PC-9 (cell line): ENCODE results near the gene DOP1A. TPM values are rescaled to one million over a fixed set of nuclear protein-coding genes. Genes with fewer than 3 reads are reported as not detected.

Experiments
- BruUV-seq: library from RNA; stranded (reverse); fragments of 400-500 nt; replicated peaks from 2 replicates; lab custom pipeline; 2021; lab: Mats Ljungman, UMichigan
- CTCF ChIA-PET: fragments of 300-600 bp; sonication (Branson Sonifier 250); formaldehyde crosslinking; loops from one replicate; lab custom pipeline; 2022; ENCODE audit warnings: antibody characterized with exemption; lab: Charles Lee
- POLR2A ChIA-PET: fragments of 300-600 bp; sonication (Branson Sonifier 250); formaldehyde crosslinking; loops from one replicate; lab custom pipeline; 2022; ENCODE audit warnings: antibody characterized with exemption; ENCODE audit not compliant: unreplicated experiment; lab: Charles Lee
- DNase-seq, 2 experiments: peaks; one replicate each; pipeline versions ENCODE4 v3.0.0 to v3.0.0-alpha.2; 2015 to 2022; ENCODE audit warnings: mixed read lengths in 1 of 2
- H2AFZ ChIP-seq: fragments of 200-600 bp; sonication (generic); 2 replicates; pipeline ENCODE4 v1.8.1; 2017; ENCODE audit warnings: antibody characterized with exemption
- H3F3A ChIP-seq: fragments of 200-600 bp; sonication (generic); 2 replicates; pipeline ENCODE4 v1.8.1; 2017; ENCODE audit warnings: antibody characterized with exemption, mild to moderate bottlenecking, low read depth; ENCODE audit not compliant: insufficient read depth
- H3K27ac ChIP-seq: fragments of 200-600 bp; sonication (generic); 2 replicates; pipeline ENCODE4 v1.6.1; 2016; ENCODE audit warnings: mixed run types
- H3K27me3 ChIP-seq: fragments of 200-600 bp; sonication (generic); 2 replicates; pipeline ENCODE4 v1.6.1; 2016; ENCODE audit warnings: low read depth, mixed run types; ENCODE audit not compliant: insufficient read depth
- H3K36me3 ChIP-seq: fragments of 200-600 bp; sonication (generic); 2 replicates; pipeline ENCODE4 v1.6.1; 2016; ENCODE audit warnings: low read depth, mixed run types
- H3K4me1 ChIP-seq: fragments of 200-600 bp; sonication (generic); replicated peaks from 2 replicates; pipeline ENCODE4 v1.6.1; 2016; ENCODE audit warnings: mixed run types; ENCODE audit not compliant: insufficient read depth
- H3K4me2 ChIP-seq: fragments of 200-600 bp; sonication (generic); 2 replicates; pipeline ENCODE4 v1.6.1; 2017; ENCODE audit warnings: mixed run types
- H3K4me3 ChIP-seq: fragments of 200-600 bp; sonication (generic); 2 replicates; pipeline ENCODE4 v1.6.1; 2016; ENCODE audit warnings: mixed run types
- H3K79me2 ChIP-seq: fragments of 200-600 bp; sonication (generic); 2 replicates; pipeline ENCODE4 v1.6.1; 2017; ENCODE audit warnings: low read depth, mixed run types
- H3K9me2 ChIP-seq: fragments of 200-600 bp; sonication (generic); 2 replicates; pipeline ENCODE4 v1.8.1; 2017; ENCODE audit warnings: mild to moderate bottlenecking; ENCODE audit not compliant: insufficient read depth
- H3K9me3 ChIP-seq: fragments of 200-600 bp; sonication (generic); 2 replicates; pipeline ENCODE4 v1.8.1; 2016; ENCODE audit warnings: low read depth; ENCODE audit not compliant: insufficient read depth
- H4K20me1 ChIP-seq: fragments of 200-600 bp; sonication (generic); 2 replicates; pipeline ENCODE4 v1.8.1; 2017; ENCODE audit not compliant: insufficient read depth
- EZH2 ChIP-seq: fragments of 200-600 bp; sonication (generic); IDR thresholded peaks from 2 replicates; pipeline ENCODE4 v1.8.0; 2017; ENCODE audit warnings: antibody characterized with exemption, low read depth
- intact Hi-C: fragments of 100-400 bp; cut with micrococcal nuclease; formaldehyde crosslinking; loops from one replicate; pipeline ENCODE4 v1.10.0; 2022; ENCODE audit not compliant: unreplicated experiment
- total RNA-seq: library from RNA; stranded (reverse); gene quantifications from 2 replicates; pipeline ENCODE4 v1.2.3, GENCODE V29; 2021
- TF ChIP-seq, protein P1 (sequence below): fragments of 200-600 bp; sonication (generic); conservative IDR thresholded peaks from 2 replicates; pipeline ENCODE4 v1.6.1; 2017; ENCODE audit warnings: mixed run types, antibody characterized with exemption, mild to moderate bottlenecking, moderate library complexity

DOP1A gene
- total RNA-seq, 1 experiment from 2014 or later, result 3.9 TPM

DNA sequence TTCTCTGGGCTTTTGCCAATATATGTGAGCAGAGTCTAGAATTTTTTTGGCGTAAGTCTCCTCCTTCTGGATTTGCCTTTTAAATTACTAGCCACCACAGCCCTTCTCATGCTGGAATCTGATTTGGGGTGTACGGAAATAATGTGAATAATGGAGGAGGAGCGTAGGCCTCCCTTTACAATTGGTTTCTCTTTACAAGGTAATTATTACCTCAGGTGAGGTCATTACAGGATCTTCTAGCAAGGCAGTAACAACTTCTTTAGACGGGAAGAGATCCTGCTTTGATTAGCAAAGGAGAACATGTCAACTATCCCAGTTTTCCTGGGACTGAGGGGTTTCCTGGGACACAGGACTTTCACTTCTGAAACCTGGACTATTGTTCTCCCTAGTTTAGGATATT lies 134.6 kb downstream of the DOP1A start:
- Histone ChIP-seq H3K4me3 (no peak overlapping the region), H3K9me3 (no peaks in the 10 kb centered on the region), H3K4me1 (no peaks in the 10 kb centered on the region), H2AFZ (no peak overlapping the region), H3K4me2 (no peak overlapping the region), H3K27ac (no peak overlapping the region), H3K27me3 (no peaks in the 10 kb centered on the region), H3K36me3 (no peaks in the 10 kb centered on the region), H3K9me2 (no peaks in the 10 kb centered on the region), H4K20me1 (no peaks in the 10 kb centered on the region), H3K79me2 (no peaks in the 10 kb centered on the region), H3F3A (no peaks in the 10 kb centered on the region)
- no peak for DNase-seq
- no peak for TF ChIP-seq EZH2
- TF ChIP-seq, protein P1, sequence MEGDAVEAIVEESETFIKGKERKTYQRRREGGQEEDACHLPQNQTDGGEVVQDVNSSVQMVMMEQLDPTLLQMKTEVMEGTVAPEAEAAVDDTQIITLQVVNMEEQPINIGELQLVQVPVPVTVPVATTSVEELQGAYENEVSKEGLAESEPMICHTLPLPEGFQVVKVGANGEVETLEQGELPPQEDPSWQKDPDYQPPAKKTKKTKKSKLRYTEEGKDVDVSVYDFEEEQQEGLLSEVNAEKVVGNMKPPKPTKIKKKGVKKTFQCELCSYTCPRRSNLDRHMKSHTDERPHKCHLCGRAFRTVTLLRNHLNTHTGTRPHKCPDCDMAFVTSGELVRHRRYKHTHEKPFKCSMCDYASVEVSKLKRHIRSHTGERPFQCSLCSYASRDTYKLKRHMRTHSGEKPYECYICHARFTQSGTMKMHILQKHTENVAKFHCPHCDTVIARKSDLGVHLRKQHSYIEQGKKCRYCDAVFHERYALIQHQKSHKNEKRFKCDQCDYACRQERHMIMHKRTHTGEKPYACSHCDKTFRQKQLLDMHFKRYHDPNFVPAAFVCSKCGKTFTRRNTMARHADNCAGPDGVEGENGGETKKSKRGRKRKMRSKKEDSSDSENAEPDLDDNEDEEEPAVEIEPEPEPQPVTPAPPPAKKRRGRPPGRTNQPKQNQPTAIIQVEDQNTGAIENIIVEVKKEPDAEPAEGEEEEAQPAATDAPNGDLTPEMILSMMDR, result no peak
- intact Hi-C loops, result no loop called here
- BruUV-seq, result no TSS peak
- ChIA-PET CTCF (no interaction called here), POLR2A (no interaction called here)

DNA sequence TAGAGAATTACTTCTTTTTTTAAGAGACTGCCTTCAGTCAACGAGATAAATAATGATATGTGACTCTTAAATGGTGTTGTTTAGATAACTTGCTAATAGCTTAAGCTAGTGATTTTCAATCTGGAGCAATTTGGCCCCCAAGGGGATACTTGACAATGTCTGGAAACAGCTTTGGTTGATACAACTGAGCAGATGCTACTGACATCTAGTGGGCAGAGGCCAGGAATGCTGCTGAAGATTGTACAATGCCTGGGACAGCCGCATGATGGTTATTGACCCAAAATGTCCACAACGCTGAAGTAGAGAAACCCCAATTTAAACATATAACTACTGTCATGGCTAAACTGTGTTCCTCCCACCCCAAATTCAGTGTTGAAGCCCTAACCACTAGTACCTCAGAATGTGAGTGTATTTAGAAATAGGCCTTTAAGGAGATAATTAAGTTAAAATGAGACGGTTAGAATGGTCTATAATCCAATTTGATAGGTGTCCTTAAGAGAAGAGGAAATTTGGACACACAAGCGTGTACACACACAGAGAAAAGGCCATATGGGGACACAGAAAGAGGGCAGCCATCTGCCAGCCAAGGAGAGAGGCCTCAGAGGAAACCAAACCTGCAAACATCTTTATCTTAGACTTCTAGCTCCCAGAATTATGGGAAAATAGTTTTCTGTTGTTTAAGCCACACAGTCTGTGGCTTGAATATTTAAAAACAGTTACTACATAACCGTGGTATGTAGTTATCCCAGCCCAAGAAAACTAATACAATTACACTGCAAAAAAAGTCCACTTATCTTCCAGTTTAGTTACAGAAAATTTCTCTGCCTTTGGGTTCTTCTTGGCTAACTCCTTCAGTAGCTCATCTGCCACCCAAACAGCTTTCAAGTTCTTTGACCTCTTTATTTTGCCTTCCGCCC lies 147.9 kb downstream of the DOP1A start:
- BruUV-seq, result no TSS peak
- no peak overlapping the region for H3K4me3 ChIP-seq
- no peak overlapping the region for H3K27ac ChIP-seq
- H3K79me2 ChIP-seq, result no peaks in the 10 kb centered on the region
- H2AFZ ChIP-seq, result no peak overlapping the region
- H3K36me3 ChIP-seq, result no peaks in the 10 kb centered on the region
- CTCF ChIA-PET, result interaction anchor here (0.6 to 0.9 kb wide), 2 partner anchors 148 to 993 kb away, joined by 4 to 5 read pairs; partner anchors contain the start of gene DOP1A
- no peak for DNase-seq
- intact Hi-C loops, result loop anchor here (1.0 kb wide), 1 partner anchor 148 kb away; the partner anchor contains the start of gene DOP1A
- H3K9me3 ChIP-seq, result no peaks in the 10 kb centered on the region
- no peaks in the 10 kb centered on the region for H3K9me2 ChIP-seq
- peaks cover 5% of the 10 kb centered on the region; the same call in 1 of the 2 replicates for H3F3A ChIP-seq
- TF ChIP-seq EZH2, result no peak
- TF ChIP-seq, protein P1, result peak; percentile 63
- no peaks in the 10 kb centered on the region for H3K27me3 ChIP-seq
- POLR2A ChIA-PET, result interaction anchor here (0.6 kb wide), 1 partner anchor 220 kb away, joined by 3 read pairs; no protein-coding TSS in a partner anchor
- H3K4me1 ChIP-seq, result no peaks in the 10 kb centered on the region
- H4K20me1 ChIP-seq, result no peaks in the 10 kb centered on the region
- H3K4me2 ChIP-seq, result no peak overlapping the region

DNA sequence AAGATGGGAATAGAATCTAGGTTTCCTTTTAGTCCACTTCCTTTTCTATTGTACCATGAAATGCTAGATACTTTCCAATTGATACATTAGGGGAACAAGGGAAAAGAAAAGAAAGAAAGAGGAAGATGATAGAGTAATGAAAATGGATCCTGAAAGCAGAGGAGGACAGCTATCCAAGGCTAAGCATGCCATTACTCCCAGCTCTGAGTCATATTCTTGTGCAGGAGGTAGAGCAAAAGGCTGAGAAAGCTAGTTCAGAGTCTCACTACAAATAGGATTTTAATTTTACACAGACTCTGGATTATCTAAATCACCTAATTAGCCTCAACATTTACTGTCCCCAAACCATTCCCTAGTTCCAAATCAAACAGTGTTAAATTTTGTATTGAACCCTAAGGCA lies 149.3 kb downstream of the DOP1A start:
- no peak for DNase-seq
- Histone ChIP-seq H3K27ac (no peak overlapping the region), H3K9me3 (no peaks in the 10 kb centered on the region), H3K4me3 (no peak overlapping the region), H3K79me2 (no peaks in the 10 kb centered on the region), H3K4me1 (no peaks in the 10 kb centered on the region), H3K36me3 (no peaks in the 10 kb centered on the region), H3F3A (peaks cover 5% of the 10 kb centered on the region; the same call in 1 of the 2 replicates), H3K9me2 (no peaks in the 10 kb centered on the region), H2AFZ (no peak overlapping the region), H3K27me3 (no peaks in the 10 kb centered on the region), H4K20me1 (no peaks in the 10 kb centered on the region), H3K4me2 (no peak overlapping the region)
- no TSS peak for BruUV-seq
- ChIA-PET CTCF (no interaction called here), POLR2A (interaction anchor here (0.6 kb wide), 1 partner anchor 149 kb away, joined by 5 read pairs; the partner anchor contains the start of gene DOP1A)
- intact Hi-C loops, result no loop called here
- no peak for TF ChIP-seq EZH2
- TF ChIP-seq, protein P1, result no peak

Other genes with a start within 250 kb of the DOP1A start
- 5.5 and 6.0 TPM in 2 replicates for gene UBE3D, start 1.8 kb upstream of the DOP1A start, total RNA-seq
- 22.1 and 33.8 TPM in 2 replicates for gene PGM3, start 125.6 kb downstream of the DOP1A start, total RNA-seq
- 1.8 and 2.1 TPM in 2 replicates for gene RWDD2A, start 125.7 kb downstream of the DOP1A start, total RNA-seq